Femur (tissue), 1 donor: ENCODE measurements around the gene ICA1.

Experiments
- DNase-seq: peaks from one replicate; pipeline ENCODE4 v3.0.0-alpha.2; 2017

The ICA1 gene

GRCh38 chr7:8226501-8226900 is 35.5 kb downstream of the ICA1 start:
- no peak for DNase-seq

- DNase-seq: no peak
These were observed 40.4 kb downstream of the ICA1 start for GRCh38 chr7:8221567-8221966.

DNA sequence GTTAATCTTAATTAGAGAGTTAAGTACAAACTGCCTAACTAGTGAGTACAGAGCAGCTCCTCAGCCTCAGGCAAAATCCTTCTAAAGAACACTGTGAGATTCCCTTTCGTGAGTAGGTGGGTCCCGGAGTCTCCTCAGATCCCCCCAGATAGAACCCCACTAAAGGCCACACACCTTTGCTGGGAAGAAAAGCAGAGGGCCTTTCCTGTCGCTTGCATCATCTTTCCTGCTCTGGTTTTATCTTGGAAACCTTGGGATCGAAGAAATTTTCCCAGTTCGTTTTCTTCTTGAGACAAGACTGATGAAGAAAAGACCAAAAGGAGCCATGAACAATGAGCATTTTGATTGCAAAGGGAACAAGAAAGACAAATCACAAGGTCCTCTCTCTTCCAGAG is 40.9 kb downstream of the ICA1 start:
- no peak for DNase-seq

GRCh38 chr7:8220376-8221100 is 41.4 kb downstream of the ICA1 start:
- DNase-seq: no peak

- DNase-seq: no peak
These were observed 44.5 kb downstream of the ICA1 start for GRCh38 chr7:8217200-8218068.

DNA sequence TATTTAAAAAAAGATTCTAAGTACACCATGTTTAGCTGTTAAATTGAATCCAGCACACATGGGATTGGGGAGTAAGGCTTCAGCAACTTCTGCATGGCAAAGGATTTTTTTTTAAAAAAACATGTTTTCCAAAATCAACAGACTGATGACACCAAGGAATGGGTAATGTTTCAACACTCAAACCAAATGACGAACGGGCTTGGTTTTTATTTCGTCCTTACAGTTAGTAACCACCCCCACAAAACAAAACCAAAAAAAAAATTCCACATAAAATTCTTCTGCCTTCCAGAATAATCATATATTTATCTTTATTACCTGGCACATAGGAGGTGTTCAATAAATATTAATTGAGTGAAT is 45.7 kb downstream of the ICA1 start:
- DNase-seq: no peak

DNA sequence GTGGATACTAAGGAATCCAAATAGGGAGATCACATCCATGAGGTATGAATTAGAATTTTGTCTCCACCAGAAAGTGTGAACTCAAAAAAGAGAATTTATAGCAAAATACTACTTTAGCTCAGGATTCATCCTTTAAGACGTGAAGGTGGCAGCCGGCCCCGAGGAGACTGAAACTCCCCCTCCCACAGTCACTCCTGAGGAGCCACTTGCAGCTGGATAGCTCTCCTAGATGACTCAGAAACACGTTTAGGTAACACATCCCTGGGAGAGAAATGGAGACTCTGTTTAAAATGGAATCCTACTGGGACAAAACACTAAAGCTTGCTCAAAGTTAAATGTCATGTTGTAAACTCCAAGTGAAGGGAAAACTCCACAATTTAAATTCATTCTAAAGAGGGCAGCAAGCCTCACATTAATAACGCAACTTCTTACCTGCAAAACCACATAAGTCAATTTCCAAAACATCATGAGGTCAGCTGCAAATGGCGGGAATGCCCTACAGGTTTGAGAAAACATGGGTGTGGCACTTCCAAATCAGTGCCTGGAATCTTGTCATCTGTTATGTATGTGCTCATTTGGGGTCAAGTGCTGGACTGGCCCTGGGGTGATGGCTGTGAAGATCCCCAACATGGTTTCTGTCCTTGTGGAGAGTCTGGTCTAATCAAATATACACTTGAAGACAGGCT is 46.2 kb downstream of the ICA1 start:
- DNase-seq: no peak

GRCh38 chr7:8214244-8214824 is 47.6 kb downstream of the ICA1 start:
- no peak for DNase-seq

- DNase-seq: no peak
These were observed 48.6 kb downstream of the ICA1 start for GRCh38 chr7:8213381-8213780.

DNA sequence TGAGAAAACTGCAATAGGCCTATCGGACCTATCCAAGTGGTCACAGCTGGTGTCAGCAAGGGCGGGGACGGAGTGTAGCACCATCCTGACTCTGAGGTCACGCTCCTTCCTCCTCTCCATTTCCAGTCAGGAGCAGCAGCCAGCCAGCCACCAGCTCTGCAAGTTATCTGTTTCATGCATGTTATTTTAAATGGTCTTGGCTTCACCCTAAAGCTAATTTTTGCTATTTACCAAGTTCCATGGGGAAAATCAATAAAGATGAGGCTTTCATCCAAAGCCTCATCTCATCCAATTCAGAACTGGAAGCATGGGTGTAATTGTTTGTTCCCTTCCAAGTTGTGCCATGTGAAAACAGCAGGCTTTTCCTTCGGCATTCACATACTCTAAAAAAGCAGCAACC is 49.3 kb downstream of the ICA1 start:
- DNase-seq: no peak

- no peak for DNase-seq
These were observed 50.3 kb downstream of the ICA1 start for GRCh38 chr7:8211725-8212096.

- no peak for DNase-seq
These were observed 50.9 kb downstream of the ICA1 start for GRCh38 chr7:8210845-8211724.

DNA sequence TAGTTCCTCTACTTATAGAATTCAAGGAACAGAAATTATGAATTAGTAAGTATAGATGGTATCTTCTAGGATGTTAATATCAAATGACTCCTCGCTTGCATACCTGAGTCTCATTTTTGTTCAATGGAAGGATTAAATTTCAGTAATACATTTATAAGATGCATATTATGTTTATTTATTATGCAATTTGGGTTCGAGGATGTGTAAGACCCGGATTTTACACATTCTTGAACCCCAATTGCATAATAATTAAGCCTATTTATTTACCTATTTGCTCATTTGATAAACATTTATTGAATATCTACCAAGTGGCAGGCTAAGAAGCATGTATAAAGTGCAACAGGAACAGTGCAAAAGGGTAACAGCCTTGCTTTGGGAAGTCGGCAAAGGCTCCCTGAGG is 52.6 kb downstream of the ICA1 start:
- DNase-seq: no peak

DNA sequence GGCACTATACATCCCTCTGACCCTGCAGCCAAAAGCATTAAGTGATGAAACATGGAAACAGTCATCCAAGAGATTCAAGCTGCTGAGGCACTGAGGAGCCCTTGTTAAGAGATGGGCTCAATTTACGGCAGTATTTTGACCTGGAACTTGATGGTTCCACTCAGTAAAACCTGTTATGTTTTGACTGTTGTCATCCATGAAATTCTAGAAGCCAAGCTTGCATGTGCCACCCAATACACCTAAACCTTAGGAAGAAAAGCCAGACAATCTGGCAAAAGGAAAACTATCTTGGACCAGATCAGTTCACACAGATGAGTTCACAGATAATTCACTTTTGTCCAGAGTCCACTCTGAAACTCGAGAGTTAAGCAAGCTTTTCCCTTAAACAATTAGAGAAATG is 53.2 kb downstream of the ICA1 start:
- no peak for DNase-seq

DNA sequence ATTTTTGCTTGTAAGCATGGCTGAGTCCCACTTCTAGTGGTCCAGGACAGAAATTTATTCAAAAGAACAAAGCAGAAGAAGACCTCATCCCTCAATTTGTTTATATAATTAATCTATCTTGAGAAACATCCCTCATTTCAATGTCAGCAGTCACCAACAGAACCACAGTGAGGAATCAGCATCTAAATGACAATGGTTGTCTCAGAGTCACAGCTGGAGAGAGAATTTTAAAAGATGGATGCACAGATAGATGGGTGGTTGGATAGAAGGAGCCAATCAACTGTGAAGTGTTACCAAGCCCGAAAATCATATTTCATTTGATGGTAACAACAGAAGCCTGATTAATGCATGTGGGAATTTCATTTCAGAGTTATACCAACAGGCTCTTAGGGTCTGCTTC is 55.0 kb downstream of the ICA1 start:
- DNase-seq: no peak

DNA sequence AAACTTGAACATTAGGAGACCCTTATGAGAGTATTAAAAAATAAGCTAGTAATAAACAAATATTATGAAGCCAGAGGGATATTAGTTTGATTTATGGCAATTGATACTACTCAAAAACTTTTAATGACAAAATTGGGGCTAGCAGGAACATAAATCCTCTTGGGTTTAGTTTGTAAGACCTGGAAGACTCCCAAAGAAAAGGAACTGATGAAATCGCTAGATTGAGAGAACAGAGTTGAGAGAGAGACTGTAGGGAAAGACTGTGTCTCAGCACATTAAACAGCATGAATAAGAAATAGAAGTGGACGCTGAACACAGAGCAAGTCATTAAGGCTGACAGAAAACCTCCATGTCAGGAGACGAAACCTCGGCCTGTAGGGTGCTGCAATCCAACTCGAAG is 56.4 kb downstream of the ICA1 start:
- DNase-seq: no peak

GRCh38 chr7:8205031-8205387 is 57.0 kb downstream of the ICA1 start:
- DNase-seq: no peak

DNA sequence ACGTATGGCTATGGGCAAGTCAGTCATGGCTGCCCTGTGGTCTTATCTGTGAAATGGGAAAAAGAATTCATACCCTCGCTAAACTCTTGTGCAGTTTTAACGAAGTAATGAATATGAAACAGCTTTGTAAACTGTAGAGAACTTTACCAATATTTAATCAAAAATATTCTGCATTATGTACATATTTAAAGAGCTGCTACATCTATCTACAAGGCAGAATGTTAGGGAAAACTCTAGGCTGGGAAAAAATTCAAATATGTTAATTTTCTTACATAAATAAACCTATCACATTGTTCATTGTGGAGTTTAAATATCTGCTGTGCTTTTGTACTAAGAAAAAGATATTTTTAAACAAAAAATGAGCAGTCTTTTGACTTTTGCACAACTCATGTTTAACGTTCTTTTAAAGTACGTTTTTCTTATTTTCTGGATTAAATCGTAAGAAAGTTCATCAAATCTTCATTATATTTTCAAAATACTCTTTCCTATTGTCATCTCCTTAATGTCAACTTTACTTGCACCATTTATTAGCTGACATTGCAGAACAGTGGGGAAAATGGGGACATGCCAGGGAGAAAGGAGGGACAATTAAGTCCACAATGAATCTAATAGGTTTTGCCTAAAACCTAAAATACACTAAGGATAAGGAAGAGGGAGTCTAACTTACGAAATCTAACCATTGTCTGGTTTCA is 57.5 kb downstream of the ICA1 start:
- DNase-seq: no peak

GRCh38 chr7:8201846-8202441 is 60.0 kb downstream of the ICA1 start:
- DNase-seq: no peak

GRCh38 chr7:8200717-8201116 is 61.2 kb downstream of the ICA1 start:
- DNase-seq: no peak

- DNase-seq: no peak
These were observed 61.7 kb downstream of the ICA1 start for GRCh38 chr7:8200316-8200715.
